ENCODE data around the gene FAAP20.

- TF ChIP-seq EP300 (IDR thresholded peaks at IDR 0.05; ENCODE audit: borderline replicate concordance in 1 of 2, low read depth in 2 of 2, low read length in 2 of 2) (no peak), EZH2 (IDR thresholded peaks at IDR 0.05; ENCODE audit: low read depth, low read length, severe bottlenecking) (no peak), CTCF (IDR thresholded peaks at IDR 0.05; ENCODE audit: control extremely low read depth in 1 of 3, insufficient read depth in 1 of 3, low read depth in 1 of 3, low read length in 3 of 3) (no peak), ATF2 (IDR thresholded peaks at IDR 0.05; ENCODE audit: low read length) (no peak), RFX5 (IDR thresholded peaks at IDR 0.05; ENCODE audit: borderline replicate concordance, low read depth, low read length) (no peak)
Measured at GRCh38 chr1:2234762-2235113, 40.2 kb upstream of the FAAP20 start.

Data from H1 (cell line).